ENCODE measurements around the gene BTK.

BTK gene

DNA sequence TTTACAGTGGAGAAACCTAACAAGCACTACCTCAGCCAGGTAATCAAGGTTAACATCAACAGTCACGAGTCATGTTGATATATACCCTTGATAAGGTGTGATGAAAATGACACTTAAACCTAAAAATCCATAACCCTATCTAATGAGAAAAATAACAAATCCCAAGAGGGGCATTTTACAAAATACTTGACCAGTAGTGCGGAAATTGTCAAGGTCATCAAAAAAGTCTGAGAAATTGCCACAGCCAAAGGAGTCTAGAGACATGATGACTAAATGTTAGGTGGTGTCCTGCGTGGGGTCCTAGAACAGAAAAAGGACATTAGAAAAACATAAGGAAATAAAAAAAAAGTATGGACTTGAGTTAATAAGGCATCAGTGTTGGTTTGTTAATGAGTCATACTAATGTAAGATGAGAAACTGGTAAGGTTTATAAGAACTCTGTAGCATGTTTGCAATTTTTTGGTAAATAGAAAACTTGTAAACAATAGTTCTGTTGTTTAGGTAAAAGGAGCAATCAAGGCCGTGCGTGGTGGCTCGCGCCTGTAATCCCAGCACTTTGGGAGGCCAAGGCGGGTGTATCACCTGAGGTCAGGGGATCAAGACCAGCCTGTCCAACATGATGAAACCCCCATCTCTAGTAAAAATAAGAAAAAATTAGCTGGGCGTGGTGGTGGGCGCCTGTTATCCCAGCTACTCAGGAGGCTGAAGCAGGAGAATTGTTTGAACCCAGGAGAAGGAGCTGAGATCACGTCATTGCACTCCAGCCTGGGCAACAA lies 7.7 kb upstream of the BTK start:
- DNase-seq, result no peak

GRCh38 chrX:101391831-101392230 lies 5.8 kb upstream of the BTK start:
- DNase-seq, result no peak

GRCh38 chrX:101390664-101391525 lies 4.9 kb upstream of the BTK start, which contains the start of gene RPL36A:
Gene RPL36A (plus strand): TSS chrX:101391011. CDS start chrX:101391044, 33 bp downstream.
- peak; percentile 83 to 85 for DNase-seq

DNA sequence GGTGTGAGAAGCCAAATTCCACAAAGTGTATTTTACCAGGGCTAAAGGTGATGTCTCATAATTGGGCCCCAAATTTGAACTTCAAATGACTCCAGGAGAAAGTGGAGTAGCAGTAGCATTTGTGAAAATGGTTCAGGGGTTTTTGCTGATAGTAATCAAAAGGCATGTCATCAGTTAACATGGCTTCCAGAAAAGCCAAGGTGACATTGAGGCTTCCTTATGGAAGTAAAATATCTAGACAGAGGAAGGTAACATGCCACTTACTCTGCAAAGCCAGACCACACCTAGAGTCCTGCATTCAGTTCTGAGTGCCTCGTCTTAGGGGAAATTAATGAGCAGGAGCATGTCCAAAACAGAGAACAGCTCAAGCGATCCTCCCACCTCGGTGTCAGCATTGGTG lies 2.6 kb upstream of the BTK start:
- DNase-seq, result no peak

- no peak for DNase-seq
Measured at GRCh38 chrX:101386542-101386885, 523 bp upstream of the BTK start.

DNA sequence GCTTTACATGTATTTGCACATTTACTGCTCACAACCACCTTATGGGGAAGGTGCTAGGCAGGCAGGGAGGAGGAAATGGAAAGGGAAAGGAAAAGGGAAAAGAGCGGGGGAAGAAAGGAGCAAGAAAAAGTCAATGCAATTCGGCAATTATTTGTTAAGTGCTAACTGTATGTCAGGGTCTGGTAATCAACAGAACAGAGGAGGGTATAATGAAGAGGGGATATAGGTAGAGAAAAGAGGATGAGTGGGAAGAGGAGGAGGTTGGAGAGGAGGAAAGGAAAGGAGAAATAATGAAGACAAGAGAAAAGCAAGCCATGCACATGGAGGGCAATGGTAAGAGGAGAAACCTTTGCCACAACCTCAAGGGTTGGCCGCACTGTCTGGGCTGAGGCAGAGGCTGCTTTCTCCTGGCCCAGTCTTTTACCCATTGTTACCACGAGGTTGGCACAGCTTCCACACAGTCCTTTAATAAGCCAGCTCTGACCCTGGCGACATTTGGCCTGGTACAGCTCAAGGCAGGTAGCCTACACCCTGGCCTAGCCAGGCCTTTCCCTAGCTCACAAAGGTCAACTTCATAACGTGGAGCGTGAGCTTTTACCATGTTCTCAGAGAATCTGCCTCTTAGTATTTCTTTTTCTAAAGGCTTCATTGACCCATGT lies 836 bp downstream of the BTK start:
- no peak for DNase-seq

GRCh38 chrX:101383679-101384205 lies 2.2 kb downstream of the BTK start:
- no peak for DNase-seq

DNA sequence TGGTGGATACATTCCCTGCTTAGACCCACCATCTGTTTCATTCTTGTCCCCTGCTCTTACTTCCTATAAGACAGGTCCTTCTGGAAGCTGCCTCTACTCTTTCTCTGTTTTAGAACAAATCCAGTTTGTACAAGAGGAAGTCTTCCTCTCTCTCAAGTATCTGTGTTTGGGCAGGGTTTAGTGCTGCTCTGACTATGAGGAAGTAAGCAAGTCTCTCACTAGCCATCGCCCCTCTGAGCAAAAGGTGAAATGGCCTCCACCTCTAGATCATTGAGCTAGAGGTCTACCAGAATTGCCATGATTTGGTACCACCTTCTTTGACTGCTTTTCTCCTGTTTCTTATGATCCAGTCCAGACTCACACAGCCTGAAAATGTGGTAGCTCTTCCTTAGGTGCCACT lies 8.4 kb downstream of the BTK start:
- DNase-seq, result no peak

- DNase-seq, result no peak
Measured at GRCh38 chrX:101370888-101371504, 15.0 kb downstream of the BTK start.

DNA sequence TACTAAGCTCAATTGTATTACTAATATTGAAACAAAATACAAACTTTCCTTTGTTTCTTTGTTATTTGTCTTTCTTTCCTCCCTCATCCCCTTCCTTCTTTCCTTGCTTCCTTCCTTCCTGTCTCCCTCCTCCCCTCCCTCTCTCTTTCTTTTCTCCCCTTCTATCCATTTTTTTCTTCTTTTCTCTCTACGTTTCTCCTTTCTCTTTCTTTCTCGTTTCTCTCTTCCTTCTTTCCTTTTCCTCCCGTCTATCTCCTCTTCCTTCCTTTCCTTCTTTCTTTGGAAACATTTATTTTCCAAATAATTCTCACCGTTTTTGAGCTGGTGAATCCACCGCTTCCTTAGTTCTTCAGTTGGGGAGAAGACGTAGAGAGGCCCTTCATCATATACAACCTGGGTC lies 16.3 kb downstream of the BTK start:
- DNase-seq, result no peak

GRCh38 chrX:101368800-101369199 lies 17.2 kb downstream of the BTK start:
- no peak for DNase-seq

DNA sequence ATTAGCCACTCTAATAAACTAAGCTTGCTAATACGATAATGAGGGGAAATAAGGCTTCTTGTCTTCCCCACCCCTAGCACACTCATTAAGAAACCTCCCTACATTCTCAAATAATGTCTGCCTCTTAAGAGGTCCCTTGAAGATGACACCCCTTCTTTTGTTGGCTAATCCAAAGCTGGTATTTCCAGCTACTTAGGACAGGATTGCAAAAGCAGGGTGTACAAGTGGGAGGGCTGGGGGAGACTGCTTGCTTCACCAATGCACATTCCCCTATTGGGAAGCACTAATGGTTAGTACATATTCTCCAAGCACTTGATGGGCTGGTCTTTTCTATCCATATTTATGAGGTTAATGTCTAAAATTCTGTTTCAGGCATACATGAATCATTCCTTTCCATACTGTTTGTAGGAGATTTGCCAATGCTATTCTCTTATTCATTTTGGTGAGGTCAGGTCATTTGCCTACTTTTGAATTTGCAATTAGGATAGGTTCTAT lies 20.6 kb downstream of the BTK start:
- DNase-seq, result no peak

- no peak for DNase-seq
Measured at GRCh38 chrX:101362757-101363156, 23.2 kb downstream of the BTK start.

DNA sequence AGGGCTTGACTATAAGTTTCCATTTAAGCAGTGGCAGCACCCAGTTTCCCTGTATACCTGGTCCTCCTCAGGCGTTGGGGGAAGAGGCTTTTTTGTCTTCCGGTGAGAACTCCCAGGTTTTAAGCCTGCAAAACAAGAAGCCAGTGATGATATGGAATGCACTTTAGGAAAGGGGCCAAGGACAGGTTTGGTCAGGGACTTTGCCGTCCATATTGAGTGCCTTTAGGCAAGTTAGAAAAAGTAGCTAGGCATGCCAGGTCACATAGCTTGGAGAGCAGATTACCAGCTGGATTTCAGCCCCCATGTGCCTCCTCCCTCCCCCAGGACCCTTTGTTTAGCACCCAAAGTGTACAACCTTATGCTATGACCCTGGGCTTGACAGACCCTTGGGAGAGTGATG lies 23.9 kb downstream of the BTK start:
- DNase-seq, result no peak

GRCh38 chrX:101360390-101360789 lies 25.6 kb downstream of the BTK start:
- DNase-seq, result no peak

DNA sequence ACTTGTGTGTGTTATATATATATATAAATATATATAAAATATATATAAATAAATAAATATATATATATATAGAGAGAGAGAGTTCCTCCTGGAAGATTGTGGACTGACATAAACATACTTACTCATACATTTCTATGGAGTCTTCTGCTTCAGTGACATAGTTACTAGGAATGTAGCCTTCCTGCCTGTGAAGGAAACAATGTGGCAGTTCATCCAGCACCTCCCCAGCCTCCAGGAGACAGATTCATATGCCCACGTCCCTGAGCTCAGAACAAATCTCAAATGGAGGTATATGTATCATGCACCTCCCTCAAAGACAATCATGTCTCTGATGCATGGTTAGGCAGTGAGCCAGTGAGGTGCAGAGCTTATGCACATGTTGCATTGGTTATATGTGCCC lies 26.0 kb downstream of the BTK start:
- DNase-seq, result no peak

GRCh38 chrX:101357166-101357795 lies 28.7 kb downstream of the BTK start:
- DNase-seq, result no peak

DNA sequence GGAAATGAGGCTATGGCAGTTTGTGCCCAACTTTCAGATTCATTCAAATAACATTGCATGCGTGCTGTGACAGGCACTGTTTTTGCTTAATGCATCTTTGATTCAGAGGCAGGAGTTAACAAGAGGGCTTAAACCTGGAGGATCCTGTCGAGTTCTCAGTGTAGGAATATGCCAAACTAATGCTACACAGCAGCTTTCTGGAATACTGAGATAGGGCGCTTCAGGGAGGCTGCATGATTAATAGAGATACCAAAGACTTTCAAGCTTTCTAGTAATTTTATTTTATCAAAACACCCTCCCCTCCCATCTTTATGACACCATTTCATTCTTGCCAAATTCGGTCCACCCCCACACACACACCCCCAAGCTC lies 36.8 kb downstream of the BTK start:
- DNase-seq, result no peak

DNA sequence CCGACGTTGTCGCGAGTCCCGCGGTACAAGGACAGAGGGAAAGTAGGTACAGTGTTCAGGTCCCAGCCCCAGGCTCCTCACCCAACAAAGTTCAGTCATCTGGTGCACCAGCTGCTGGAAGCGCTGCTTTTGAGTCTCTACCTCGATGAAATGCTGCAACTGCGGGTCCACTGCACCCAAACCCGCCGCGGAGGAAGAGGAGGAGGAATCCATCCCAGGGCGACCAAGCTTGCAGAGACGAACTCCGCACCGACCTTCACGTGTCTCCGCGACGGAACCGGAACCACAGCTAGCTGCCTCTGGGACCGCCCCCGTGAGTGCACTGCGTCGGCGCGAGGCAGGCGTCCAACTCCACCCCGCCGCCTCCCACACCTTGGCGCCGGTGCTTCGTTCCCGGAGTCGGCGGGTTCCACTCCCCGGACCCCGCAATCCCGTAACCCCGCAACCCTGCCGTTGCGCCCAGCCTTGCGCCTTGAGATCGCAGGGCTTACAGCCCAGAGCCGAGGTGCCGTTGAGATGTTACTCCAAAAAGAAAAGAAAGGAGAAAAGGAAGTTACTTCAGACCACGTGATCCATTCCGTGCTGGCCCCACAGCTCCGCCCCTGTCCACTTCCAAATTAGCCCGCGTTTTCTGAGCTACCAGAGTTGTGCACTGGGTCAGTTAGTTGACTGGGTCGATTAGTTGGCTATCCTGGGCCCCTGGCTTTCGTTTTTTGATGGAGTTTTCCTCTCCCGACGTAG lies 37.4 kb downstream of the BTK start, which contains the start of gene TIMM8A:
TIMM8A (minus strand) TSS at position 291 of the 741 bp plus-strand sequence; CDS start at position 213, 78 bp downstream.
- DNase-seq, result peak; percentile 81 to 83

DNA sequence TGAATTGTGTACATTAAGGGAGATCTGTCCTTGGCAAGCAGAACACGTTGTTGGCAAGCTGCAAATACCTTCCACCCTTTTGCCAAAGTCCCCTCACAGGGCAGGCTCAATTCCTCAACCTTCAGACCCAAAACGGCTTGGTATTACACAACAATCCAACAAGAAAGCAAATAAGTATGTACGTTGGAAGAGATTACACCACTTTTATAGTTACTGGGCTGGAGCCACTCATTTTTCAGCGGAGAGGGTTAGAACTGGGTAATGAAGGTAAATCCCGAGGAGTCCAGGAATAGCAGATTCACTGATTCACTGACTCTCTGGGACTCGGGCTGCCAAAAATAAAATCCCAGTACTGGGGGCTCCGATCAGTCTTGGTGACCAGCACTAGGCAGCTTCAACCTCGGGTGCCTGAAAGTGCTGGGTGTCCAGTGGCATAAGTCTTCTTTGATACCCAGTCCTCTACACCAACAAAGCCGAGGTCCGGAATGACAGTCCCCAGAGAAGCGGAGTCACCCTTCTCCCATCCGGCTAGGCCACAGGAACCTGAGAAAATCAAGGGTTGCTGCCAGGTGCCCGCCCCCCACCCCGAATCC lies 38.0 kb downstream of the BTK start:
- DNase-seq, result no peak

- no peak for DNase-seq
Measured at GRCh38 chrX:101337776-101338271, 48.2 kb downstream of the BTK start.

All from stimulated activated CD4-positive, alpha-beta T cell treated with anti-CD3 and anti-CD28 coated beads, Interleukin-2, amount 100 ng/mL, for 24 hours (primary cell).